ENCODE data around the gene ELMO2.

ELMO2 gene, protein sequence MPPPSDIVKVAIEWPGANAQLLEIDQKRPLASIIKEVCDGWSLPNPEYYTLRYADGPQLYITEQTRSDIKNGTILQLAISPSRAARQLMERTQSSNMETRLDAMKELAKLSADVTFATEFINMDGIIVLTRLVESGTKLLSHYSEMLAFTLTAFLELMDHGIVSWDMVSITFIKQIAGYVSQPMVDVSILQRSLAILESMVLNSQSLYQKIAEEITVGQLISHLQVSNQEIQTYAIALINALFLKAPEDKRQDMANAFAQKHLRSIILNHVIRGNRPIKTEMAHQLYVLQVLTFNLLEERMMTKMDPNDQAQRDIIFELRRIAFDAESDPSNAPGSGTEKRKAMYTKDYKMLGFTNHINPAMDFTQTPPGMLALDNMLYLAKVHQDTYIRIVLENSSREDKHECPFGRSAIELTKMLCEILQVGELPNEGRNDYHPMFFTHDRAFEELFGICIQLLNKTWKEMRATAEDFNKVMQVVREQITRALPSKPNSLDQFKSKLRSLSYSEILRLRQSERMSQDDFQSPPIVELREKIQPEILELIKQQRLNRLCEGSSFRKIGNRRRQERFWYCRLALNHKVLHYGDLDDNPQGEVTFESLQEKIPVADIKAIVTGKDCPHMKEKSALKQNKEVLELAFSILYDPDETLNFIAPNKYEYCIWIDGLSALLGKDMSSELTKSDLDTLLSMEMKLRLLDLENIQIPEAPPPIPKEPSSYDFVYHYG

DNA sequence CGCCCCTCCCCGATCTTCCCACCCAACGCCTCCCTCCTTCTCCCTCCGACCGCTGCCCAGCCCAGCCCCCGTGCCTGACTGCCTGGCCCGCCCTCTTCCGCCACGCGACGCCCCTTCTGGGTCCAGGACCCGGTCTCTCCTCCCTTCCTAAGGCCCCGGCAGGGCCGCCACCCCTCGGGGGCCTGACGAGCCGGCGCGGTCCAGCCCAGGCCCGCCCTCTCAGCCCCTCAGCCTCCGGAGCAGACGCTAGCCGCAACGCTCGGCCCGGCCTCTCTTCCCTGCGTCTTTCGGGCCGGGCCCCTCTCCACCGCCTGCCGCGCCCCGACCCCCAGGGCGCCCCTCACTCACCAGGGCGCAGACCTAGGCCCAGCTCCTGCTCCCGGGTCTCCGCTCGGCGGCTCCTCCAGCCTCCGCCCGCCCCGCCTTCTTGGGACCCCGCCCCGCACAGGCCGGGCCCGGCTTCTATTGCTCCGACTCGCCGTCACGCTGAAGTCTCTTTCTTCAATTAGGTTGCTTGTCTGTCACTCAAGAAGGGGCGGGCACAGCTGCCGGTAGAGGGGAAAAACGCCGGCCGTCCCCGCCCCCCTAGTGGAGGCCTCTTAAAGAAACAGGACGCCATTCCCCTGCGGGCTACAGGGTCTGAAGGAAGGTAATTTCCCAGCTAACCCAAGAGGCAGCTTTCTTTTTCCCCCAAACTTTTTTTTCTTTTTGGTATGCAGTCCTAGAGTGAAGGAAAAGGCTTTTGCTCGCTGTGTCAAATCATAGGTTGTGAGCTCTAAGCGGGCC, at the start of gene ELMO2:
Gene ELMO2, minus strand, starts transcription at position 416 of the 786 bp plus-strand sequence. CDS start 12,133 bp downstream, outside the sequence.
- peak; percentile 99 for DNase-seq (ENCODE audit: low spot score)

DNA sequence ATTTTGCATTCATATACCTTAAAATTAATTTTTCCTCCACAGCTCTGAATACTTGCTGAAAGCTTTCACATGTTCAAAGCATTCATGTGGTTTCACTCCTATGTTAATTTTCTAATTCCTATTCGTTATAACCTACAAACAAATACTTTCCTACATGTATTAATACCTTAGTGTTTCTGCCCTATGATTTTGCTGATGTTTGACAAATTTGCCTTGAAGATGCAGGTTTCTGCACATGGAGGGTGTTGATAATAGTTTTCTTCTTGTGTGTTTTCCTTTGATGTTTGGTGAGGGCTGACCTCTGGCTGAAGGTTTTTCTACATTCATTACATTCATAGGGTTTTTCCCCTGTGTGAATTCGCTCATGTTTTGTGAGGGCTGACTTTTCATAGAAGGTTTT, 49.3 kb upstream of the ELMO2 start:
- DNase-seq (ENCODE audit: low spot score), result no peak

DNA sequence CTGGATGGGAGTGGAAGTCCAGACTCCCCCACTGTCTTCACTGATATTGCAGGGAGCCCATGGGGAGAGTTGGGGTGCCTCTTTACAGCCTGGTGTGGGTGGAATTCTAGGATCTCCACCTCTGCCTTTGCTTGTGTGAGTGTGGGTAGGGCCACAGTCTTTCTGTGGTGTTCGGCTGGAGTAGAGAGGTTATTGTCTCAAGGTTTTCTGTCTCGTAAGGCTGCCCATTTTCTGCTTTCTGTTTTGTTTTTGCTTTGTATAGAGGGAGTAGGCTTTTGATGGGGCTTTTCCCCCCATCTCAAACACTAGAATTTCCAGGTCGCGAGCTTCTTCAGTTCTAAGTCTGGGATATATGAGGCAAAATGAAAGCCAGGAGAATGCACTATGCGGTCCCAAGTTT, 40.4 kb upstream of the ELMO2 start:
- DNase-seq (ENCODE audit: low spot score), result no peak

DNA sequence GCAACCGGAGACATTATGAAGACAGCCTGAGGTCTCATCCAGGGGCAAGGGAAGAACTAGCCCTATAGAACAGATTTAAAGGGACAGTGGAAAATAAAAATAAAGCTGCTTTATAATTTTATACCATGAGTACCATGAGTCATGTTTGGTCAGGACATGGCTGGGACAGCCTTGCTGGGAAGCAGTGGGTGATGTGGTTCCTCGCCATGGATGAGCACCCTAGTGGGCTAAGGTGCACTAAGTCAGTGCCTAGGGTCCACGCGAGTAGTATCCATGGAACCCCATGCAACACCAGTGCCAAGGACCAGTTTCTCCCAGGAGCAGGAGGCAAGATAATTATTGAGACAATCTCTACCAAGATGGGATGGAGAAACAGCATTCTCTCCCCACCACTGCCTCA, 33.4 kb upstream of the ELMO2 start:
- DNase-seq (ENCODE audit: low spot score), result no peak

DNA sequence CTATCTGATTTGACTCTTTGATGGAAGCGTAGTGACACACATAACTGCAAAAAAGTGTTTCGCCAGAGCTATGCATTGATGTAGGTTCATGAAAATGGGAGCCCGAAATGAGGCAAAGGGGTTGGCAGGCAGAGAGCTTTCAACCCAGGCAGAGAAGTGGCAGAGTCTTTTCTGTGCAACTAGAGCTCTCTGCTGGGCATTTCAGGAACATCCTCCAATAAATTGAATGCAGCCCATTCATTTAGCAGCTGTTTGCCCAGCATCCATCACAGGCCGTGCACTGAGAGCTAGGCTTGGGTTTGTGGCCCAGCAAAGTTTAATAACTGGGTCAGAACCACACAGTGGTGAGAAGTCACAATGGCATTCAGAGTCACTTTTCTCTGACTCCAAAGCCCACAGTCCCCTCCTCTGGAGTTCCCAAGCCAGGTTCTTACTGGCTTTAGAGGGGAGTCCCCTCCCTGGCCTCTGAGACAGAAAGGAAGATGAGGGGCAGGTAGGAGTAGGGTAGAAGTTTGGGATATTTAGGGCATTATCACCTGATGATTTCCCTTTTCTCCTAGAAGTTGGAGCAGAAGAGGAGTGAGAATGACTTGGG, 31.8 kb upstream of the ELMO2 start:
- peak; percentile 88 for DNase-seq (ENCODE audit: low spot score)

DNA sequence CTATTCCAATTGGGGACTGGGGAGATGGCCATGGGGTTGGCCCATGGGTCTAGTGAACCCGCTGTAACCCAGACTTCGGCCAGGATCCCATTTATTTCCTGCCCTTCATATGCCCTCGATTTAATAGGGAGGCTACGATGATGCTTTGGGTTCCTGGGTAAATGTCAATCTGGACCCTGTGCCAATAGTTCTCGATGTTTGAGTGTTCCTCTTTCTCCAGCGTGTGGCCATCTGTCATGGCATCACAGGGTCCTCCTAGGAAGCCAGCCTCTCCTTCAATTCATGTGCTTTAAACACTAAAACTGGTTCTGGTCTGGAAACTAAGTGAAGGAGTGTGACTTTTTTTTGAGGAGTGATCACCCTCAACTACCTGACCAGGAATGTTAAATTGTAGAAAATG, 28.7 kb upstream of the ELMO2 start:
- peak; percentile 74 for DNase-seq (ENCODE audit: low spot score)

DNA sequence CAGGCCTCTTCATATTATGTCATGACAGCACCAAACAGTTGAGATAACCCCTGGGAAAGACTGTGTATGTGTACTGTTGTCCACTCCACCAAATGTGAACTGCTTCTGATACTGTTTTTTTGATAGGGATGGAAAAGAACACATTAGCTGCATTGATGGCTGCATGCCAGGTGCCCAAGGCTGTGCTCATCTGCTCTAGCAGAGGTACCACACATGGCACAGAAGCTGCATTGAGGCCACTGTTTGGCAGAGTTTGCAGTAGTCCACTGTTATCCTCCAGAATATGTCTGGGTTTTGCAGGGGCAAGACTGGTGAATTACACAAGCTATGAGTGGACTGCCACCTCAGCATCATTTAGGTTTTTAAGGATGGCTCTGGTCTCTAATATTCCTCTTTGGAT, 28.2 kb upstream of the ELMO2 start:
- peak; percentile 81 for DNase-seq (ENCODE audit: low spot score)

DNA sequence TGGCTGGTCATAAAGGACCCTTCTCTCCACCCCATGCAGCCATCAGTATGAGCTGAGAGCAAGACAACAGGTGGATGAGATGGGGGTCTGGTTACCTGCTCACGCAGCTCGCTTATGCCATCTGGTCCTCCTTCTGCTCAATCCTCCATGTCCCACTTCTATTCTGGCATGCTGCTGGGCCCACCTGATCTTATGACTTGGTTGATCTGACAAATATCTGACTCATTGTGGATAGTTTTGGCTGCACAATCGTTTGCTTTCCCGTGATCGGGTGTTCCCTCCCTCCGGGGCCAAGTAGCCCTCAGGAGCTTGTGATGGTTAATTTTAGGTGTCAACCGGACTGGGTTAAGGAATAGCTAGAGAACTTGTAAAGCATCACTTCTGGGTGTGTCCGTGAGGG, 26.6 kb upstream of the ELMO2 start:
- peak; percentile 97 for DNase-seq (ENCODE audit: low spot score)

DNA sequence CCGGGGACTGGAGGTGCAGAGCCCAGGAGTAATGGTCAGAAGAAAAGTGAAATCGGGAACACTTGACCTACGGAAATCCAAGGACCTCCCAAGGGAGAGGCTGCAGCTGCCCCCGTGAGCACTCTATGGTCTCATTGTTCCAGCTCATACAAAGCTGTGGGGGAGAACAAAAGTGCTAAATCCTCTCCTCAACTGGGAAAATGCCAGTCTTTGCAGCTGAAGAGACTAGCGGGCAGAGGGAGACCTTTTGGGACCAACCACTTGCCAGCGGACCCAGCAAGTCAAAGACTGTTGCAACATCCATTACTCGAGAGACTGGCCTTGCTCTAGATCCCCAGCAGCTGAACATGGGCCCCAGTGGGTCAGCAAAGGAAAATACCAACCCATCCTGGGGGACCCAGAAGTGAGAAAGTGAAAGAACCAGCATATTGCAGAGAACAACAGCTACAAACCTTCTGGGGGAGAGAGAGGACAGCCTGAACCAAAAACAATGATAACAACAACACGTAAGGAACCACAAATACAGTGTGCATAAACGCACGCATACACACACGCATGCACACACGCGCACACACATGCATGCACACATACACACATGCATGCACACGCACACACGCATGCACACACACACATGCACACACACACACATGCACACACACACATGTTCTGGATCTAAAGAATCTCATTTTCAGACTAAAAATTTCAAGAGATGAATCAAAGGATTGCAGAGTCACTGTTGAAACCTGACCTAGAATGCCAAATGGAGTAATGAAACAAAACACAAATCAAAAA, 24.7 kb upstream of the ELMO2 start:
- DNase-seq (ENCODE audit: low spot score), result peak; percentile 73

DNA sequence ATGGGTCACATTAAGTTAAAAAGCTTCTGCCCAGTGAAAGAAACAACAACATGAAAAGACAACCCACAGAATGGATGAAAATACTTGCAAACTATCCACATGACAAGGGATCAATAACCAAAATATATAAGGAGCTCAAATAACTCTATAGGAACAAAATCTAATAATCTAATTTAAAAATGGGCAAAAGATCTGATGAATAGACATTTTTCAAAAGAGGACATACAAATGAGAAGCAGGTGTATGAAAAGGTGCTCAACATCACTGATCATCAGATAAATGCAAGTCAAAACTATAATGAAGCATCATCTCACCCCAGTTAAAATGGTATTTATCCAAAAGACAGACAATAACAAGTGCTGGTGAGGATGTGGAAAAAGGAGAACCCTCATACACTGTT, 21.0 kb upstream of the ELMO2 start:
- no peak for DNase-seq (ENCODE audit: low spot score)

DNA sequence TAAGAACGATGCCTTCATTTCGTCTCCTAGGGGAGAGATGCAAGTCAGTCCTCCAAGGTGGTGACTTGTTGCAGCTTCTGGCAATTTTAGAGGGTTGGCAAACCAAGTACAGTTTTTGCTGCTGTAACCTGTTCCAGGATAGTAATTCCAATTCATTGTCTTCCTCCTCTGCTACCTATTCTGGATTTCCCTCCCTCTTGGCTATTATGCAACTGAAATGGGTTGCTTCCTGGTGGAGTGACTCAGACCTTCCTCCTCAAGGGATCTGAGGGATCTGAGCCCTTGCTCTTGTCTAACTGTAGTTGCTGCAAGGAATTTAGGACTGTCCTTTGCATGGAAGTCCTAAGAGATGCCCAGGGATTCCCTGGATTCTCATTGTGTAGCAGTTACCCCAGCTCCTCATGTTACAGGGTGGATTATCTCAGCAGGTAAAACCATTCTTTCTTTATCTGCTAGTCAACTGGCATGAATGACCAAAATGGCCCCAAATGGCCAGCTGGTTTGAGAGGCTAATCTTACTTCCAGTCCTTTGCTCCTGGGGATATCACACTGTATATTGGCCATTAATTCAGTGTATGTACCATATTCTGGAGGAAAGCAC, 17.6 kb upstream of the ELMO2 start:
- no peak for DNase-seq (ENCODE audit: low spot score)

DNA sequence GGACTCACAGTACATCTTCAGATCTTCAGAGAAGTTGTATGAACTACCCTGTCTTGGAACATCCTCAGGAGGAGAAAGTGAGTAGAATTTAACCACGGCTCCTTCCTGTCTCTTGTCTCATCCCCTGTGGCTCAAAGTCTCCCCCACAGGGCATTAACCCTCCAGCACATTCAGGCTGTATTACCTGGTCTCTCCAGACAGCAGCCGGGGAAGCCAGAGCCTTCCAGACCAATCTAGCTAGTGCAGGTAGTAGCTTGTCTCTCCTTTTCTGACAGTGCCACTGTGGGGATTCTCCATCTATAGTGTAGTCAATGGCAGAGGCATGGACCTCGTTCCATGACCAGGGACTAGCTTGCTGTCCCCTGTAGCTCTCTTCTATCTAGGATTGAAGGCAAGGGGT, 16.9 kb upstream of the ELMO2 start:
- no peak for DNase-seq (ENCODE audit: low spot score)

DNA sequence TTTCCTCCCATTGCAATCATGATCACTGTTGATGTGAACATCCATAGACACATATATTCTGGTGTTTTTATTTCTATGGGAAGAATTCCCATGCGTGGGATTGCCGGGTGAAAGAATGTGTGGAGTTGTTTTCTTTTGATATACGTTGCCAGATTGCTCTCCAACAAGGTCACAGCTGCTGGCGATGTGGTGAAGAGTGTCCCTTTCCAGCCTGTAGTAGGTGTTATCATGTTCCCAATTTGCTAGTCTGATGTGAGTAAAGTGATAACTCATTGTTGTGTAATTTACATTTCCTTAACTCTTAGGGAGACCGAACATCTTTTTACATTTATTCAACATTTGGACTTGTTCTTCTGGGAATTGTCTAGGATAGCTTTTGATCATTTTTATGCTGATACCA, 14.5 kb upstream of the ELMO2 start:
- DNase-seq (ENCODE audit: low spot score), result no peak

DNA sequence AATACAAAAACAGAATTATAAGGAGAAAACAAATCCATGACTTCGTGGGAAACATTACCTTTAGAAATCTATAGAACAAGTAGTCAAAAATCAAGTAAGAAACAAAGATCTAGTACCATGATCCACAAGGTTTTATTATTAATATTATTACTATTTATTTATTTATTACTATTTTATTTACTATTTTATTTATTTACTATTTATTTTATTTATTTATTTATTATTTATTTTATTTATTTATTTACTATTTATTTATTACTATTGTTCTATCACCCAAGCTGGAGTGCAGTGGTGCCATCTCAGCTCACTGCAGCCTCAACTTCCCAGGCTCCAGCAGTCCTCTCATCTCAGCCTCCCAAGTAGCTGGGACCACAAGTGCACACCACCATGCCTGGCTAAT, 13.5 kb upstream of the ELMO2 start:
- DNase-seq (ENCODE audit: low spot score), result no peak

DNA sequence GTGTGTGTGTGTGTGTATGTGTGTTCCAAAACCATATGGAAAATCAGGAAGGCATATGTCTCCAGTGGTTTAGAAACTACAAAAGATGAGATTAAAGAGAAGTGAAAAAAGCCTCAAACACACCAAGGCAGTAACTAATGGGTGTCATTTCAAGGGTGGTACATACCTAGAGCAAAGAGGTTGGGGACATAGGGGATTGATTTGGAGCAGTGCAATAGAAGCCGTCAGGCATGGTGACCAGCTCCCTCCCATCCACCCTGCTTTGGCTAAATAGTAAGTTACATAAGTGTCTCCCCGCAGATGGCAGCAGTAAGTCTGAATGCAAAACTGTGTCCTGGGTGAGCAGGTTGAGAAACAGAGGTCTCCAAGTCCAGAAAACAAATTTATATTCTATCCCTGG, 10.4 kb upstream of the ELMO2 start:
- DNase-seq (ENCODE audit: low spot score), result no peak

DNA sequence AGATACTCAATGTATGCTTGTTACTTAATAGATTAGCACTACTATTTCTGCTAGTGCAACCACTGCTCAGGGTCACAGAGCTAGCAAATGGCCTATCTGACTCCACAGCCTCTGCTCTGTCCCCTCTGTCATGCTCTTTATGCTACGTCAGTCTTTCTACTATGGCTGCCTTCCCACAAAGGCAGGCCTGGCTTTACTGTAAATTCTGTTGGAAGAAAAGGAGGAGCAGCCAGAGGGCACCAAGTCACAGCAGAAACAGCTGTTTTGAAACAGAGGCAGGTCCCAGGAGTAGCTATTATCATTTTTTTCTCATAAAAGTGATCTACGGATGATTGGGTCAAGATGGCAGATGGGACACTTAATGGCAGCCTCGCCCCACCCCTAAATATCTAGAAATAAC, 10.0 kb upstream of the ELMO2 start:
- DNase-seq (ENCODE audit: low spot score), result no peak

DNA sequence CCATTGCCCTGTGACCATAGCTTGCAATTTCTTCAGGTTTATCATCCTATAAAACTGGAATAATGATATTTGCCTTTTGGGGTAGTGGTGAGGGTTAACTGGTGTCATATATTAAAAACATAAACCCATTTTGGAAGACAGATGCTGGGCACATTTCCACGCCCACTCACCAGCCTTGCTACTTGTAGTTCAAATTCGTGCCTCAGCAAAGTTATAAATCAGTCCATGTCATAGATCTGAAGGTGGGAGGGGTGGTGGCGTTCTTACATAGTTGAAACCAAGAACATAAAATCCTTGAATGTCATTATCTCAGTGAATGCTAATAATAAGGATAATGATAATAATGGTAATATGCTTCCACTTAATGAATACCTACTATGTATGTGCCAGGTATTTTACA, 9.4 kb upstream of the ELMO2 start:
- DNase-seq (ENCODE audit: low spot score), result no peak

DNA sequence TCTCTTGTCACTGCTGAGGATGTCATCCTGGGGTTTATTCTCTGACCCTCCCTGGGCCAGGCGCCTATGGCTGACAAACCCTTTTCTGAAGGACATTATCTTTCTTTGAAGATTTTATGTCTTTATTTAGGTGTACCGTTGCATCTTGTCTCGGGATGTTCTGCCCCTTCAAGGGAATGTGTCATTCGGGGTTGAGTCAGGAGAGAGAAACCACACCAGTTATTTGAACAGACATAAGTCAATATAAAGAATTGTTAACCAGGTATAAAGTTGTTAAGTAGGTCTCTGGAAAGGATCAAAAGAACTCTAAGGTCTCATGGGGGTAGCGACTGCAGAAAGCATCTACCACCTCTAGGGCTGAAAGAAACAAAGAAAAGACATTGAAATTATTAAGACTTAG, 8.2 kb upstream of the ELMO2 start:
- no peak for DNase-seq (ENCODE audit: low spot score)

DNA sequence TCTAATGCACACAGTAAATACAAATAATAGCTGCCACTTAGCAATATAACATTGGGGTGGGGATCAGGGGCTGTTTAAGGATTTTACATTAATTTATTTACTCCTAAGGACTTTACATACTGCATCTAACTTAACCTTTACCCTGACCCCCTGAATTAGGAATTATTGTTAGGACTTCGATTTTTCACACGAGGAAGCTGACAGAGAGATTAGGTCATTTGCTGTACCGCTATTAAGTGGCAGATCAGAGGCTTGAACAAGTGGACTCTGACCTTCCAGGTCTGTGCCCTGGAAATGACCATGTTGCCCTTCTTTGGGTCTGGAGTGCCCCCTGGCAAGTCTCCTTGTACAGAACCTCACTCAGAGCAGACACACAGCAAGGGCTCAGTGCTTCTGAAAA, 5.2 kb upstream of the ELMO2 start:
- DNase-seq (ENCODE audit: low spot score), result no peak

DNA sequence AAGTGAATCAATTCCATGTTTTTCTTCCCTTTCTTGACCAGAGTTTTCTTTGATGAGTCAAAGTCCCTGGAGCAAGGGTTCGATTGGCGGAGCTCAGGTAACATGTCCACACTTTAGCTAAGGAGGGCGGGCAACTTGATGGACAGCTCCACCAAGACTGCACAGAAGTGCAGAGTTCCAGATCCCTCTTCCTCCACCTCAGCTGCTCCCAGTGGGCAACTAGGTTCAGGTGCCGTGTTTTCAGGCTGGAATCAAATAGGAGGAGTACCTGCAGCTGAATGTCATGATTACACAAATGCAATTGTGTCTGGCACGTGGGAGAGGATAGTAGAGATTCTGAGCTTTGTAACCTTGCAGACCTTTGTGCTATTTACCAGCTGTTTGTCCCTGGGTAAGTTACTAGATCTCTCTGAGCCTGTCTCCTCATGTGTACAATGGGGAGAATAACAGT, 1.9 kb upstream of the ELMO2 start:
- DNase-seq (ENCODE audit: low spot score), result no peak

DNA sequence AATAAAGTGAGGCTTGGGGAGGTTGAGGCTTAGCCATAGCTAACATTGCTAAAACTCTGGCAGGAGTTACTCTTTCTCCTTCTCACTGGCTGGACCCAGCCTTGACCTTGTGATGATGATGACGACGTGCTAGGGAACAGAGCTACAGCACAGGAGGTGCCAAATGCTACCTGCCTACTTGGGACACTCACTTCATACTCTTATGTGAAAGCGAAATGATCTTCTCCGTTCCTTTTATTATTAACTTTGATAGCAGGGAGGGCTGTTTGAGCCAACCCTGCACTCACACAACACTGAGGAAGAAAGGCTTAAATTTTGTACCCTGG, 1.2 kb upstream of the ELMO2 start:
- DNase-seq (ENCODE audit: low spot score), result no peak
